Measurements from ENCODE around the gene ZNF213. TPM values are rescaled to one million over a fixed set of nuclear protein-coding genes. Genes with fewer than 3 reads are reported as not detected.
"Not testable (repeated sequence)": the region's sequence is repeated elsewhere in the genome, so short reads cannot be mapped to it uniquely, and the experiment has no call there.

ZNF213 gene
- total RNA-seq, 1 experiment from 2014 or later, result 3.8 TPM

- peaks cover 49% of the 10 kb centered on the region for H3K36me3 ChIP-seq
- H3K27ac ChIP-seq, result no peak overlapping the region
- peak; percentile 74 to 82 for DNase-seq (ENCODE audit: low read depth in 1 of 2, low spot score in 2 of 2)
- peaks cover 21% of the 10 kb centered on the region for H3K4me1 ChIP-seq (replicated peaks)
- no peaks in the 10 kb centered on the region for H3K9me3 ChIP-seq (replicated peaks)
- no peaks in the 10 kb centered on the region for H3K27me3 ChIP-seq (replicated peaks)
- H3K4me3 ChIP-seq, result peak overlapping the region; percentile 17
Measured at GRCh38 chr16:3129137-3130131, 5.4 kb upstream of the ZNF213 start.

DNA sequence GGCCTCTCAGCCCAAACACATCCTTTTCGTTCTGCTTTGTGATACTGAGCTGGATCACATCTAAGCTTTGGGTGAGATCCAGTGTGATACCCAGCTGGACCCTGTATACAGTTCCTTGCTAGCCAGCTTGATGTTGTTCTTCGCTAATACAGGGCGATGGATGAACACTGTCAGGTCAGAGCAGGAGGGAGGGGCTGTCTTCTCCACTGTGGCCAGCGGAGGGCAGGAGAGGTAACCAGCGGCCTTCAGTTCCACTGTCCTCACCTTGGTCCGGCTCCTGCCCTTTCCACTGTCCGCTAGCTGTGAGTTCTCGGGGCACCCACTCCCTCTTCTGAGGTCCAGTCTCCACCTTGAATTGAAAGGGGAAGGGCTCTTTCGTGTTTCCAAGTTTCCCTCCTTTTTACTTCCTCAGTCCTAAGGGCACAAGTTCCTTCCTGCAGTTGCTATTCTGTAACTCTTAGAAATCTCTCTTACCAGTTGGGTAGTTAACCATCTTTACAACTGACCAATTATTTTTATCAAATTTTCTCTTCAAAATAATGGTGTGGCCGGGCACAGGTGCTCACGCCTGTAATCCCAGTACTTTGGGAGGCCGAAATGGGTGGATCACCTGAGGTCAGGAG lies 3.0 kb upstream of the ZNF213 start:
- Histone ChIP-seq H3K27me3 (replicated peaks) (no peaks in the 10 kb centered on the region), H3K9me3 (replicated peaks) (no peaks in the 10 kb centered on the region), H3K4me3 (no peak overlapping the region), H3K4me1 (replicated peaks) (peaks cover 13% of the 10 kb centered on the region), H3K36me3 (peaks cover 55% of the 10 kb centered on the region), H3K27ac (no peak overlapping the region)
- DNase-seq (ENCODE audit: low read depth in 1 of 2, low spot score in 2 of 2), result peak; percentile 34 to 66

GRCh38 chr16:3133844-3134243 lies 985 bp upstream of the ZNF213 start:
- Histone ChIP-seq H3K36me3 (peaks cover 41% of the 10 kb centered on the region), H3K27me3 (replicated peaks) (no peaks in the 10 kb centered on the region), H3K4me3 (peak overlapping the region; percentile 70), H3K4me1 (replicated peaks) (peaks cover 13% of the 10 kb centered on the region), H3K27ac (peak overlapping the region; percentile 10), H3K9me3 (replicated peaks) (no peaks in the 10 kb centered on the region)
- no peak for DNase-seq (ENCODE audit: low read depth in 1 of 2, low spot score in 2 of 2)

DNA sequence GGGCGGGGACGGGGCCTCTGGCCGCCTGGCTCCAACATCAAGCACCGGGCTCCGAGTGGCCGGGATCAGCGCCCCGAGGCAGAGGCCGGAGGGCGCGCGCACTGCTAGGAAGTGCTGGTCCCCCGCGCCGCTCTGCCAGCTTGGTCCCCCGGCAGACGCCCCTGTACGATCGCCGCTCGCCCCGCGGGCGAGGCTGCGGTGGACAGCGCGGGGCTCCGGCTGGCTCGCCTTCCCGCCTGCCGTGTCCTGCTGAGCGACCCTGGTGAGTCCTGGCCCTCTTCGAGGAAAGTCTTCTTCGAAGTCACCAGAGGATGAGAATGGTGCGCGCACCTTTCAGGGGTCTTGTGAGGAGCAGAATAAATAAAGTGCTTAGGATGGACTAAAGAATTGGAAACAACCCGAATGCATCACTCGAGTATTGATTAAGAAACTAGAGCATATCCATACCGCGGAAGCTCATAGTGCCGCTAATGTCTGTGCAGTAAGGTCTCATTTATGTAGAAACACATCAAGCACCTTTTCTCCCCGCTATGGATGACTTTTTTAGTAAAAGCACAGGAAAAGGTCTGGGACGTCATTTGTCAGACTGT lies 392 bp downstream of the ZNF213 start:
- DNase-seq (ENCODE audit: low read depth in 1 of 2, low spot score in 2 of 2), result peak in 1 of 2 experiments; percentile 74
- no peaks in the 10 kb centered on the region for H3K27me3 ChIP-seq (replicated peaks)

GRCh38 chr16:3137267-3137666 lies 2.4 kb downstream of the ZNF213 start:
- Histone ChIP-seq H3K4me3 (no peak overlapping the region), H3K4me1 (replicated peaks) (peaks cover 3% of the 10 kb centered on the region), H3K36me3 (peaks cover 38% of the 10 kb centered on the region), H3K27me3 (replicated peaks) (no peaks in the 10 kb centered on the region), H3K27ac (no peak overlapping the region), H3K9me3 (replicated peaks) (no peaks in the 10 kb centered on the region)
- DNase-seq (ENCODE audit: low read depth in 1 of 2, low spot score in 2 of 2), result peak in 1 of 2 experiments; percentile 37

More for the DNA sequence above, 392 bp downstream of the ZNF213 start:
- Histone ChIP-seq H3K36me3 (peaks cover 37% of the 10 kb centered on the region), H3K4me3 (peak overlapping the region; percentile 70), H3K4me1 (replicated peaks) (peaks cover 3% of the 10 kb centered on the region), H3K27ac (peak overlapping the region; percentile 24; the same call in 1 of the 2 replicates), H3K9me3 (replicated peaks) (no peaks in the 10 kb centered on the region)

DNA sequence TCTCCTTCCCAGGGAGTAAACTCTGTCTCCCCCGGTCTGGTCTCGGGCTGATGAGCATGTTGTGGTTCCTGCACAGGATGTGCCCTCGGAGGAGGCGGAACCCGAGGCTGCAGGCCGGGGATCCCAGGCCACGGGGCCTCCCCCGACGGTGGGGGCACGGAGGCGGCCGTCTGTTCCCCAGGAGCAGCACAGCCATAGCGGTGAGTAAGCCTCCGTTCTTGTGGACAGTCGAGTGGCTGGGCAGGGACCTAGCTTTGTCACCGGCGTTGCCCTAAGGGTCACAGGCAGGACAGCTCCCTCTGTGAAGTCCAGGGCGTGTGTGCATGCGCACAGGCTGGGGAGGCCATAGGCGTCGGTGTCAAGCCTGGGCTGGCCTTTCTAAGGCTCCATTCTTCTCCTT lies 3.5 kb downstream of the ZNF213 start:
- no peaks in the 10 kb centered on the region for H3K27me3 ChIP-seq (replicated peaks)
- DNase-seq (ENCODE audit: low read depth in 1 of 2, low spot score in 2 of 2), result peak in 1 of 2 experiments; percentile 41

DNA sequence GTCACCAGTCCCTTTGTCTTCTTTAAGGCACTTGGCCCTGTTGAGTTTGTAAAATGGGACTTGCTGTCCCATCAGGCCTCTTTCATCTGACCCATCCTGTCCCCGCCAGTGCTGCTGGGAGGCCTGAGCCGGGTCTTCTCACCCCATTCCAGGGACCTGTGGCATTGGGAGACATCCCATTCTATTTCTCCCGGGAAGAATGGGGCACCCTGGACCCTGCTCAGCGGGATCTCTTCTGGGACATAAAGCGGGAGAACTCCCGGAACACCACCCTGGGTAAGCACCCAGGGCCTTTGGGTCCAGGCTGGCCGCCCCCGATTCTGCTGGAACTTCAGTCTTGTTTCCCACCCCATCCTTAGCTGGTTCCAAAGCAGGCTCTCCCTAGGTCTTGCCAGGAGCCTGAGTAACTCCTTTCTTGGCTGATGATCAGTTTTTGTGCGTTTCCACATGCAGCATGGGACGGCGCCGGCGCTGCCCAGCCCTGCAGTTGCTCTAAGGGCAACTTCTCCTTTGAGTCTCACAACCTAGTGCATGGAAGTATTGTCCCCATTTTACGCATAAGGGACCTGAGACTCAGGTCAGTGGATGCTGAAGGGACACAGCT lies 4.1 kb downstream of the ZNF213 start:
- H3K4me3 ChIP-seq, result no peak overlapping the region
- H3K9me3 ChIP-seq (replicated peaks), result no peaks in the 10 kb centered on the region
- no peak overlapping the region for H3K27ac ChIP-seq
- peaks cover under 1% of the 10 kb centered on the region; the same call in 1 of the 2 replicates for H3K4me1 ChIP-seq (replicated peaks)
- peaks cover 35% of the 10 kb centered on the region for H3K36me3 ChIP-seq
- DNase-seq (ENCODE audit: low read depth in 1 of 2, low spot score in 2 of 2), result peak in 1 of 2 experiments; percentile 40
- H3K27me3 ChIP-seq (replicated peaks), result no peaks in the 10 kb centered on the region

More for the DNA sequence above, 3.5 kb downstream of the ZNF213 start:
- H3K27ac ChIP-seq, result no peak overlapping the region
- no peak overlapping the region for H3K4me3 ChIP-seq
- peaks cover 3% of the 10 kb centered on the region for H3K4me1 ChIP-seq (replicated peaks)
- peaks cover 35% of the 10 kb centered on the region for H3K36me3 ChIP-seq
- no peaks in the 10 kb centered on the region for H3K9me3 ChIP-seq (replicated peaks)

DNA sequence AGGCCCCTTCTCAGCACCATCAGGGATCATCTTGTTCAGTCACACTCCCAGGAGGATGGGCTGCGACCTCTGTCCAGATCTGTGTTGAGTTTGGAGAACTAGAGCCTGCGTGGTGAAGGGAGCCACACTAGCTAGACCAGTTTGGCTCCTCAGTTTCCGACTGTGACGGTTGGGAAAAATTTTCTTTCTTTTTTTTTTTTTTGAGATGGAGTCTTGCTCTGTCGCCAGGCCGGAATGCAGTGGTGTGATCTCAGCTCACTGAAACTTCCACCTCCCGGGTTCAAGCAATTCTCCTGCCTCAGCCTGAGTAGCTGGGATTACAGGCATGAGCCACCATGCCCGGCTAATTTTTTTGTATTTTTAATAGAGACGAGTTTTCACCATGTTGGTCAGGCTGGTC lies 4.7 kb downstream of the ZNF213 start:
- H3K4me3 ChIP-seq; H3K27me3 ChIP-seq (replicated peaks); DNase-seq (ENCODE audit: low read depth in 1 of 2, low spot score in 2 of 2); H3K9me3 ChIP-seq (replicated peaks); H3K27ac ChIP-seq; H3K4me1 ChIP-seq (replicated peaks): not testable (repeated sequence)
- peaks cover 32% of the 10 kb centered on the region for H3K36me3 ChIP-seq

GRCh38 chr16:3140603-3141427 lies 6.0 kb downstream of the ZNF213 start:
- H3K27me3 ChIP-seq (replicated peaks), result no peaks in the 10 kb centered on the region
- DNase-seq (ENCODE audit: low read depth in 1 of 2, low spot score in 2 of 2), result peak in 1 of 2 experiments; percentile 40
- no peaks in the 10 kb centered on the region for H3K9me3 ChIP-seq (replicated peaks)
- H3K4me3 ChIP-seq, result no peak overlapping the region
- no peaks in the 10 kb centered on the region; the same call in 1 of the 2 replicates for H3K4me1 ChIP-seq (replicated peaks)
- H3K36me3 ChIP-seq, result peaks cover 27% of the 10 kb centered on the region
- H3K27ac ChIP-seq, result no peak overlapping the region

GRCh38 chr16:3141781-3142311 lies 7.0 kb downstream of the ZNF213 start:
- peak in 1 of 2 experiments; percentile 40 for DNase-seq (ENCODE audit: low read depth in 1 of 2, low spot score in 2 of 2)
- Histone ChIP-seq H3K4me3 (no peak overlapping the region), H3K27ac (no peak overlapping the region), H3K27me3 (replicated peaks) (no peaks in the 10 kb centered on the region), H3K36me3 (peaks cover 27% of the 10 kb centered on the region), H3K4me1 (replicated peaks) (no peaks in the 10 kb centered on the region), H3K9me3 (replicated peaks) (no peaks in the 10 kb centered on the region)

GRCh38 chr16:3142327-3142726 lies 7.5 kb downstream of the ZNF213 start:
- peak in 1 of 2 experiments; percentile 42 for DNase-seq (ENCODE audit: low read depth in 1 of 2, low spot score in 2 of 2)
- Histone ChIP-seq H3K4me1 (replicated peaks) (no peaks in the 10 kb centered on the region), H3K27me3 (replicated peaks) (no peaks in the 10 kb centered on the region)

DNA sequence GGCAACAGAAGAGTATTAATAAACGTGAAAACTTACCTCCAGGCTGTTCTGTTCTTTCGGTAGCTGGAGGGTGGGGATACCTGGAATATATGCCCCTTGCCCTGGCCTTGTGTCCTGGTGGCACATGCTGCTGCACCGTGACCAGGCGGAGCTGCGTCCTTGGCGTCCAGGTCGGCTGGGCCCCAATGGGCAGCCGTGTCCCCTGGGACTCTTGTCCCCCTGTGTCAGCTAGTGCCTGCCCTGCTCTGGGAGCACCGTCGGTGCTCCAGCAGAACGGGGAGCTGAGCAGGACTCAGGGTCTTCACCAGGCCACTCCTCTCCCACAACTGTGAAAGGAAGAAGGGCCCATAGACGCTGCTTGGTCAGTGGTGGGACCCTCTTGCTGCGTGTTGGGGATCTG lies 7.9 kb downstream of the ZNF213 start:
- H3K27me3 ChIP-seq (replicated peaks), result no peaks in the 10 kb centered on the region
- no peaks in the 10 kb centered on the region for H3K9me3 ChIP-seq (replicated peaks)
- no peaks in the 10 kb centered on the region for H3K4me1 ChIP-seq (replicated peaks)
- H3K36me3 ChIP-seq, result peaks cover 27% of the 10 kb centered on the region
- H3K27ac ChIP-seq, result no peak overlapping the region
- H3K4me3 ChIP-seq, result no peak overlapping the region
- no peak for DNase-seq (ENCODE audit: low read depth in 1 of 2, low spot score in 2 of 2)

More at GRCh38 chr16:3142327-3142726, 7.5 kb downstream of the ZNF213 start:
- no peak overlapping the region for H3K27ac ChIP-seq
- H3K4me3 ChIP-seq, result no peak overlapping the region
- peaks cover 27% of the 10 kb centered on the region for H3K36me3 ChIP-seq
- H3K9me3 ChIP-seq (replicated peaks), result no peaks in the 10 kb centered on the region
